Keratinocyte (primary cell): Measurements from ENCODE around the gene CLDN22. TPM values are rescaled to one million over a fixed set of nuclear protein-coding genes. Genes with fewer than 3 reads are reported as not detected.

Source experiments
- DNase-seq: peaks from one replicate; pipeline ENCODE4 v3.0.0-alpha.2; 2011; ENCODE audit warnings: low read depth, missing footprints, low spot score
- FAIRE-seq: peaks from 2 replicates; lab custom pipeline; 2011; peaks lifted over from hg19 to GRCh38; lab: Jason Lieb, UNC
- H2AFZ ChIP-seq: 2 replicates; pipeline ENCODE4 v1.6.0; 2012; ENCODE audit warnings: low read length, control low read depth, inconsistent platforms; ENCODE audit not compliant: control insufficient read depth
- H3K27ac ChIP-seq: 2 replicates; pipeline ENCODE4 v1.5.1; 2011; ENCODE audit warnings: low read length; ENCODE audit not compliant: control insufficient read depth, insufficient read depth
- H3K27me3 ChIP-seq: 3 replicates; pipeline ENCODE4 v1.6.0; 2011; ENCODE audit warnings: low read length; ENCODE audit not compliant: control insufficient read depth, insufficient read depth; ENCODE audit errors: extremely low read depth
- H3K36me3 ChIP-seq, 2 experiments: 2 replicates in 1 of 2; 3 replicates in 1 of 2; pipeline ENCODE4 v1.5.1; 2011; ENCODE audit warnings: low read length in 2 of 2, mild to moderate bottlenecking in 1 of 2; ENCODE audit not compliant: control insufficient read depth in 2 of 2, insufficient read depth in 2 of 2; ENCODE audit errors: extremely low read depth in 1 of 2
- H3K4me1 ChIP-seq: 3 replicates; pipeline ENCODE4 v1.5.1; 2011; ENCODE audit warnings: low read length; ENCODE audit not compliant: control insufficient read depth, insufficient read depth; ENCODE audit errors: extremely low read depth
- H3K4me2 ChIP-seq: 3 replicates; pipeline ENCODE4 v1.6.0; 2011; ENCODE audit warnings: low read depth, low read length; ENCODE audit not compliant: control insufficient read depth, insufficient read depth; ENCODE audit errors: extremely low read depth
- H3K4me3 ChIP-seq, 3 experiments: fragments of 200-600 bp in 1 of 3; sonication (generic) in 1 of 3; 2 replicates in 2 of 3; 3 replicates in 1 of 3; pipeline ENCODE4 v1.5.1; 2011 to 2016; ENCODE audit warnings: low read length in 3 of 3, mild to moderate bottlenecking in 3 of 3, control low read depth in 2 of 3, inconsistent platforms in 1 of 3, low read depth in 1 of 3, mixed read lengths in 1 of 3, mixed run types in 1 of 3, moderate library complexity in 1 of 3; ENCODE audit not compliant: control insufficient read depth in 2 of 3, insufficient read depth in 2 of 3; ENCODE audit errors: extremely low read depth in 1 of 3
- H3K79me2 ChIP-seq: 2 replicates; pipeline ENCODE4 v1.6.0; 2012; ENCODE audit warnings: low read length; ENCODE audit not compliant: control insufficient read depth, insufficient read depth
- H3K9ac ChIP-seq: 3 replicates; pipeline ENCODE4 v1.6.0; 2011; ENCODE audit warnings: low read length; ENCODE audit not compliant: control insufficient read depth, insufficient read depth; ENCODE audit errors: extremely low read depth
- H3K9me1 ChIP-seq: 3 replicates; pipeline ENCODE4 v1.6.0; 2011; ENCODE audit warnings: low read length; ENCODE audit not compliant: control insufficient read depth, insufficient read depth; ENCODE audit errors: extremely low read depth
- H3K9me3 ChIP-seq: 2 replicates; pipeline ENCODE4 v1.5.1; 2012; ENCODE audit warnings: low read depth, low read length; ENCODE audit not compliant: control insufficient read depth
- H4K20me1 ChIP-seq: 3 replicates; pipeline ENCODE4 v1.6.0; 2011; ENCODE audit warnings: low read length; ENCODE audit not compliant: control insufficient read depth, insufficient read depth; ENCODE audit errors: extremely low read depth
- CTCF ChIP-seq, 3 experiments: IDR thresholded peaks in 1 of 3; conservative IDR thresholded peaks in 1 of 3; optimal IDR thresholded peaks in 1 of 3; 2 replicates in 2 of 3; 3 replicates in 1 of 3; pipeline versions ENCODE3 to v1.5.1; 2011; ENCODE audit warnings: low read length in 3 of 3, mild to moderate bottlenecking in 3 of 3, moderate library complexity in 2 of 3, control low read depth in 1 of 3, inconsistent platforms in 1 of 3; ENCODE audit not compliant: insufficient read depth in 2 of 3; ENCODE audit errors: extremely low read depth in 1 of 3
- EZH2 ChIP-seq: IDR thresholded peaks from one replicate; pipeline ENCODE4 v1.6.1; 2012; ENCODE audit warnings: inconsistent platforms, mild to moderate bottlenecking, low read length, moderate library complexity
- dilution Hi-C: fragments of 300-500 bp; cut with MboI; formaldehyde crosslinking; loops from one replicate; pipeline ENCODE4 v1.7.0; 2020; ENCODE audit warnings: low sequenced_read_pairs; ENCODE audit not compliant: extremely low pct_ligation_motif_present
- polyA plus RNA-seq, 5 experiments: library from polyadenylated mRNA; depleted of rRNA in 3 of 5; stranded (reverse) in 3 of 5; stranded (forward) in 1 of 5; unstranded in 1 of 5; fragments of >200 nt; gene quantifications; 1 replicate in 1 of 5; 2 replicates in 3 of 5; 3 replicates in 1 of 5; pipeline versions ENCODE4 v1.2.1 to v1.2.3, GENCODE V29; 2011 to 2012; ENCODE audit warnings: missing spikeins in 2 of 5, low read depth in 1 of 5, low replicate concordance in 1 of 5

The CLDN22 gene
- polyA plus RNA-seq, 1 donor (not counting 4 experiments of a cell fraction or from before 2014, with no cell fraction given): 0.03 TPM

GRCh38 chr4:183329244-183329643 lies 9.2 kb upstream of the CLDN22 start:
- TF ChIP-seq CTCF (optimal IDR thresholded peaks at IDR 0.05 in 1 of 3, IDR thresholded peaks at IDR 0.05 in 1 of 3, conservative IDR thresholded peaks at IDR 0.05 in 1 of 3; ENCODE audit: extremely low read depth in 1 of 3, insufficient read depth in 2 of 3, low read length in 3 of 3) (no peak), EZH2 (no peak)

DNA sequence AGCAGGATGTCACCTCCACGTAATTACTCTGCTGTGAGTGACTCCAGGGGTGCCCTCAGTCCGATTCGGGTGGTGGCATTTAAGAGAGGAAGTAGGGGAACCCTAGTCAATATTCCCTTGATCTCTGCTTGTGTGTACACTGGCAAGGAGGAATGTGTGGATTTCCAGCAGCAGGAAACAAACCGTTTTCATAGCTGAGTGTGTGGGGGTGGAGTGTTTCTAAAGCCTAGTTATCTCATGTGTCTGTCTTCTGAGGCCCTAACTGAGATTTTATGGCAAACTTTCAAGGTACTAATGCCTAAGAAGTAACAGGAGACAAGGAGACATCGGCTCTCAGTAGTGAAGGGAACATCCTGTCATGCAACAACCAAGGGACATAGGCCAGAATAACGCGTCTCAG lies 8.8 kb upstream of the CLDN22 start:
- no peaks in the 10 kb centered on the region for H4K20me1 ChIP-seq
- no peaks in the 10 kb centered on the region for H3K79me2 ChIP-seq
- no peak for TF ChIP-seq EZH2
- no peak for TF ChIP-seq CTCF (optimal IDR thresholded peaks at IDR 0.05 in 1 of 3, IDR thresholded peaks at IDR 0.05 in 1 of 3, conservative IDR thresholded peaks at IDR 0.05 in 1 of 3; ENCODE audit: extremely low read depth in 1 of 3, insufficient read depth in 2 of 3, low read length in 3 of 3)
- H2AFZ ChIP-seq: no peak overlapping the region
- H3K27me3 ChIP-seq: no peaks in the 10 kb centered on the region
- DNase-seq (no peak), FAIRE-seq (peak; percentile 53)
- H3K4me1 ChIP-seq: peaks cover 2% of the 10 kb centered on the region
- no peak overlapping the region for H3K4me2 ChIP-seq
- no peaks in the 10 kb centered on the region for H3K36me3 ChIP-seq
- H3K4me3 ChIP-seq: no peak overlapping the region
- no peak overlapping the region for H3K27ac ChIP-seq
- H3K9me3 ChIP-seq: no peaks in the 10 kb centered on the region
- H3K9ac ChIP-seq: no peak overlapping the region
- no peaks in the 10 kb centered on the region for H3K9me1 ChIP-seq
- dilution Hi-C loops: loop anchor here (10.0 kb wide), 1 partner anchor 76 kb away; no protein-coding TSS in a partner anchor

More at GRCh38 chr4:183329244-183329643, 9.2 kb upstream of the CLDN22 start:
- no peak for DNase-seq
- H3K36me3 ChIP-seq: no peaks in the 10 kb centered on the region
- no peak for FAIRE-seq
- H3K4me1 ChIP-seq: peaks cover 7% of the 10 kb centered on the region
- no peak overlapping the region for H2AFZ ChIP-seq
- H3K9me1 ChIP-seq: no peaks in the 10 kb centered on the region
- H3K4me3 ChIP-seq: no peak overlapping the region
- H3K4me2 ChIP-seq: no peak overlapping the region
- H3K27ac ChIP-seq: no peak overlapping the region
- H3K9ac ChIP-seq: no peak overlapping the region
- H3K79me2 ChIP-seq: no peaks in the 10 kb centered on the region
- no peaks in the 10 kb centered on the region for H3K27me3 ChIP-seq
- dilution Hi-C loops: loop anchor here (10.0 kb wide), 1 partner anchor 76 kb away; no protein-coding TSS in a partner anchor
- H4K20me1 ChIP-seq: no peaks in the 10 kb centered on the region
- H3K9me3 ChIP-seq: no peaks in the 10 kb centered on the region
